Activated CD4-positive, CD25-positive, alpha-beta regulatory T cell treated with anti-CD3 and anti-CD28 coated beads, Interleukin-2, amount 50 U/mL, for 16 hours (primary cell): ENCODE data around the gene PABPN1L.
"Not testable (repeated sequence)": the region's sequence is repeated elsewhere in the genome, so short reads cannot be mapped to it uniquely, and the experiment has no call there.

Experiments
- DNase-seq: peaks from one replicate; pipeline ENCODE4 v3.0.0-alpha.2; 2020; ENCODE audit warnings: low read depth, low spot score

The PABPN1L gene

GRCh38 chr16:88830783-88831182 lies 35.7 kb downstream of the PABPN1L start:
- no peak for DNase-seq

GRCh38 chr16:88830258-88830657 lies 36.2 kb downstream of the PABPN1L start:
- DNase-seq: no peak

GRCh38 chr16:88828711-88829110 lies 37.7 kb downstream of the PABPN1L start:
- no peak for DNase-seq

DNA sequence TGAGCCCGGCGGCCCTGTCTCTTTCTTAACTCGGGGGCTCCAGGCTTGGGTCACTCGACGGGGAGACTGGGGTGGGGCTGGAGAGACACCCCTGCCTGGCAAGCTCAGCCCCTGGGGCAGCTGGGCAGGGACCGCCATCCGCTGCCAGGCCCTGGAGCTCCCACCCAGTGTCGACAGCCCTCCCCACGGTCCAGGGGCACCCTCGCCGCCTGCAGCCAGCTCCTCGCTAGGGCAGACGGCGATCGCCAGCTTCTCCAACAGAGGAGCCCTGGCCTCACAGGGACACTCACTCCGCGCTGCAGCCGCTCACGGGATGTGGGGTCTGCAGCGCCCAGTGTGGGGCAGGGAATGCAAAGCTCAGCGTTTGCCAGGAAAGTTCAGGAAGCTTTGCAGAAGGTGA lies 38.7 kb downstream of the PABPN1L start:
- no peak for DNase-seq

GRCh38 chr16:88826070-88826840 lies 40.2 kb downstream of the PABPN1L start:
- no peak for DNase-seq

DNA sequence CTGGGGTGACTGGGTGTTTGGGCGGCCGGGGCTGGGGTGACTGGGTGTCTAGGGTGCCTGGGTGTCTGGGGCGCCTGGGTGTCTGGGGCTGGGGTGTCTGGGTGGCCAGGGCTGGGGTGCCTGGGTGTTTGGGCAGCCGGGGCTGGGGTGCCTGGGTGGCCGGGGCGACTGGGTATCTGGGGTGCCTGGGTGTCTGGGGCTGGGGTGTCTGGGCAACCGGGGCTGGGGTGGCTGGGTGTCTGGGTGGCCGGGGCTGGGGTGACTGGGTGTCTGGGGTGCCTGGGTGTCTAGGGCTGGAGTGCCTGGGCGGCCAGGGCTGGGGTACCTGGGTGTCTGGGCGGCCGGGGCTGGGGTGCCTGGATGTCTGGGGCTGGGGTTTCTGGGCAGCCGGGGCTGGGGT lies 41.3 kb downstream of the PABPN1L start:
- no peak for DNase-seq

DNA sequence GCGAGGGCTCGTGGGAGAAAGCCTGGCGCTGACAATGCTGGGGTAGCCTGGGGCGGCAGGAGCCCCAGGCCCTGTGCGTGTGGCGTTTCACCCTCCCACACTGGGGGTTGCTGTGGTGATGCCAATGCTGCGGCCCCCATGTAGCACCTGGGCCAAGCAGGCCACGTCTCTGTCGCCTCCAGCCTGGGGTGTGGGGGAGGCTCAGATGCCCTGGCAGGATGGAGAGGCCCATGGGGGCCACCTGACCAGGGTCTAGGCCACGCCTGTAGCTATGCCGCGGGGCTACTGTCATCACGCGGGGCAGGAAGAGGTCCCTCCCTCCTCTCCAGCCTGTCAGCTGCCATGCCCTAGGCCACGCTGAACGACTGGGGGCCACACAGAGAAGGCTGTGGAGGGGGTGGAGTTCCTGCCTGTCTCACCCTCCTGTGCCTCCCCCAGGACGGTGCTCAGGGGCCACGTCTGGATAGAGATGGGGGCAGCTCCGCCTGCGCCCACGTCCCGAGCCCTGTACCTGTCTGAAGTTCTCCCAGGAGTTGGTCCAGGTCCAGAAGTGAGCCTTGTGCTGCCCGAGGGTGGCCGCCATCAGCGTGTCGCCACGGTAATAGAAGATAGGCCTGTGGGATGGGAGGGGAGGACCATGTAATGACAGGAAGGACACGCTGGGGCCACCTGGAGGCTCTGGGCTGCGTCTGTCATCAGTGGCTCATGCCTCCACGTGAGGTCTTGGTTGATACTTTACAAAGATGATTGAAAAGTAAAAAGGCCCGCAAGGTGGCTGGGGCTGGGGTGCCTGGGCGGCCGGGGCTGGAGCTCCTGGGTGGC lies 42.0 kb downstream of the PABPN1L start:
- DNase-seq: no peak

DNA sequence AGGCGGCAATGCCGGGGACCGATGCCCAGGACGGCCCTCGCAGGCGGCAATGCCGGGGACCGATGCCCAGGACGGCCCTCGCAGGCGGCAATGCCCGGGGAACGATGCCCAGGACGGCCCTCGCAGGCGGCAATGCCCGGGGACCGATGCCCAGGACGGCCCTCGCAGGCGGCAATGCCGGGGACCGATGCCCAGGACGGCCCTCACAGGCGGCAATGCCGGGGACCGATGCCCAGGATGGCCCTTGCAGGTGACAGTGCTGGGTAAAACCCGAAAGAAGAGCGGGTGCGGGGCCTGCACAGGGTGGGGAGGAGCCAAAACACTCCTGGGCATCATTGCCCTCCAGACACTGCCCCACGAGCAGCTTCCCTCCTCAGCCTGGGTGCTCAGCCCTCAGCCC lies 42.8 kb downstream of the PABPN1L start:
- DNase-seq: not testable (repeated sequence)

- no peak for DNase-seq
These were observed 44.0 kb downstream of the PABPN1L start for GRCh38 chr16:88822281-88823040.

GRCh38 chr16:88821168-88821850 lies 45.2 kb downstream of the PABPN1L start:
- no peak for DNase-seq

- no peak for DNase-seq
These were observed 46.0 kb downstream of the PABPN1L start for GRCh38 chr16:88820385-88821025.

DNA sequence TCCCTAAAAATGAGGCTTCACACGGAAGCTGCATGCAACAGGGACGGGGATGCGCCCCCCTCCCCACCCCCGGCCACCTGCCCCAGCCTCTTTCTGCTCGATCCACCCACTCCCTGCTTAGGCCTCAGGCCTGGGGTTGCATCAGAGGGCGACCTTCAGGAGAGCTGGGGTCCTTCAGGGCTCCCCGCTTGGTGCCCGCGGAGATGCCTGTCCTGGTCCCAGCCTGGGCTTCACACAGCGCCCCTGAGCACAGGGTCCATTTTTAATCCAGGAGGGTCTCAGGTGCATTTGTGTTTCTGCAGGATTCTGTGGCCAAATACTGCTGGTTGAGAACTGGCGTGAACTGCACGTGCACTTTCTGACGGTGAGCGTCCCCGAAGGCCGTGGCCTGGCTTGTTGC lies 47.3 kb downstream of the PABPN1L start:
- DNase-seq: no peak

GRCh38 chr16:88818575-88818874 lies 47.9 kb downstream of the PABPN1L start:
- no peak for DNase-seq

DNA sequence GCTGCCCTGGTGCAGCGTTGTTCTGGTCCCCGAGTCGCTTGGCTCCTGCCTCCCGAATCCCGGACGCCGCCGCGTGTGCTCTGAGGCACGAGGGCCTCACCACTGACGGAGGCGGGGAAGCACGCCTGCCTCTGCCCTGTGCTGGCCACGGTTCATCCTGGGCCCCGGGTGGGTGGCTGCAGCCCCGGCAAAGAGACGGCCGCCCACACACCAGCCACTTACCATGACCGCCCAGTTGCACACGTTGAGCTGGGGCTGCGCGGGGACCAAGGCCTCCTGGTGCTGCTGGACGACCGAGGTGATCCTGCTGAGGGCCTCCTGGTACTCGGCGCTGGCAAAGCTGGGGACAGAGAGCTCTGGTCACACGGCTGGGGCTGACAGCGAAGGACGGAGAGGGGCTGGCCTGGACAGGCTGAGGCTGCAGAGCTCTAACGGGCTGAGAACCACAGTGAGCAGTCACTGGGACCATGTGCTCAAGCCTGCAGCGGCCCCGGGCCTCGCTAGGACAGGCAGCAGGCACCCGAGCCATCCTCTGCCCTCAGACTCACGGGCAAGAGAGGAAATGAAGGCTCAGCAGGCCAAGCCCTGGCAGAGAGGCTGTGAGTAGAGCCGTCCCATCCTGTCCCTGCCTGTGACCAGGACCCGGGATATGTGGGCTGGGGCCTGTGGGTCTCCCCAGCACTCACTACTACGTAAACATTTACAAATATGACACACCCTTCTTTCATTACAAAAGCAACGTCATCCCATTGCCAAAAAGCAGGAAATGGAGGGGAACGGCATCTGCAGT lies 48.5 kb downstream of the PABPN1L start:
- DNase-seq: no peak

GRCh38 chr16:88816736-88817535 lies 49.5 kb downstream of the PABPN1L start:
- DNase-seq: no peak

- DNase-seq: no peak
These were observed 50.4 kb downstream of the PABPN1L start for GRCh38 chr16:88815901-88816589.

DNA sequence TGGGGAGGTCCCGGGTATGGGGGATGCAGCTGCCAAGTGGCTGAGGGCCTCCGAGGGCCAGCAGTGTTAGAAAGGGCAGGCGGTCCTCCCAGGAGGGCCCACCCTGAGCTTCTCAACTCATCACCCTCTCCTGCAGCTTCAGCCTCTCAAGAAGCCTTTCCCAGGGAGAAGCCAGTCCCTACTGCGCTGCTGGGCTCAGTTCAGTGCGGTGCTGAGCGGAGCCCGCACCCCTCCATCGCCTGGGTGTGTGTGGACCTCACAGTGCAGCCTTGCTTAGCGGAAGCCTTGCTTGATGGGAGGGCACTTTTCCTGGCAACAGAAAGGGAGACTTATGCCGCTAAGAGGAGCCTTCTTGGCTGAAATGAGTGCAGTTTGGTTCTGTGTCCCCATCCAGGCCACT lies 51.2 kb downstream of the PABPN1L start:
- DNase-seq: no peak

- DNase-seq: no peak
These were observed 52.3 kb downstream of the PABPN1L start for GRCh38 chr16:88814144-88814502.
